ENCODE results near the gene GFRA1.

GFRA1 gene

DNA sequence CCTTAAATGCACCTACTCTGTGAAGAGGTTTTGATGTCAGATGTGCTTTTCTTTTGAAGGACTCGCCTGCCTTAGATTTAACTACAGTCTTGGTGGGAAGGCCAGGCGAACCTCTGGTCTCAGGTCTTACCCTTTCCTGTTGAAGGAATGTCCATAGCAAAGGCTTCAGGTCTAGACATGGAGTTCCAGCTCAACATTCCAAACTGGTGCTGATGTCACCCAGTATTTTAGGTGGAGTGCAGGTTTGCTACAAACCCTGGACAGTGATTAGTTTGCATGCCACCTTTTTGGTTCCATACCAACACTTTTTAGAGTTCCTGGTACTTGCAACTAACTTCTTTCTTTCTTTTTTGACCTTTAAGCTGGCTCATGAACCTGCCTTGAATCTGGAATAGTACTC is 258.7 kb downstream of the GFRA1 start:
- Histone ChIP-seq H3K9ac (ENCODE audit: low read length) (no peak overlapping the region), H3K9me3 (ENCODE audit: control insufficient read depth, low read length) (no peaks in the 10 kb centered on the region), H3K36me3 (ENCODE audit: control insufficient read depth, insufficient read depth, low read length) (no peaks in the 10 kb centered on the region), H3K4me1 (ENCODE audit: control insufficient read depth, insufficient read depth, low read length) (no peaks in the 10 kb centered on the region), H3K27me3 (ENCODE audit: control insufficient read depth, insufficient read depth, low read length) (no peaks in the 10 kb centered on the region), H3K4me3 (ENCODE audit: low read length) (no peak overlapping the region)

DNA sequence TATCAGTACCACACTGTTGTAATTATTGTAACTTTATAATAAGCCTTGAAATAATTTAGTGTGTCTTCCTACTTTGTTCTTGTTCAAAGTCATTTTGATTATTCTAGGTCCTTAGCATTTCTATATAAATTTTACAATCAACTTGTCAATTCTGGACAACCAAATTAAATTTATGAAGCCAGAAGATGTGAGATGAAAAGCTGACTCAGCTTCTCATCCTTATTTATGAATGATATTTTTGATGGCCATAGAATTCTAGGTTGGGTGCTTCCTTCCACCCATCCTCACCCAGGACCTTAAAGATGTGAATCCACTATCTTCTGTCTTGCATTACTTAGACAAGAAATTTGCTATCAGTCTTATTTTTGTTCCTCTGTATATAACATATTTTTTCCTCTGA is 261.1 kb downstream of the GFRA1 start:
- Histone ChIP-seq H3K9me3 (ENCODE audit: control insufficient read depth, low read length) (no peaks in the 10 kb centered on the region), H3K36me3 (ENCODE audit: control insufficient read depth, insufficient read depth, low read length) (no peaks in the 10 kb centered on the region), H3K27me3 (ENCODE audit: control insufficient read depth, insufficient read depth, low read length) (no peaks in the 10 kb centered on the region), H3K4me1 (ENCODE audit: control insufficient read depth, insufficient read depth, low read length) (no peaks in the 10 kb centered on the region), H3K4me3 (ENCODE audit: low read length) (no peak overlapping the region), H3K9ac (ENCODE audit: low read length) (no peak overlapping the region)

DNA sequence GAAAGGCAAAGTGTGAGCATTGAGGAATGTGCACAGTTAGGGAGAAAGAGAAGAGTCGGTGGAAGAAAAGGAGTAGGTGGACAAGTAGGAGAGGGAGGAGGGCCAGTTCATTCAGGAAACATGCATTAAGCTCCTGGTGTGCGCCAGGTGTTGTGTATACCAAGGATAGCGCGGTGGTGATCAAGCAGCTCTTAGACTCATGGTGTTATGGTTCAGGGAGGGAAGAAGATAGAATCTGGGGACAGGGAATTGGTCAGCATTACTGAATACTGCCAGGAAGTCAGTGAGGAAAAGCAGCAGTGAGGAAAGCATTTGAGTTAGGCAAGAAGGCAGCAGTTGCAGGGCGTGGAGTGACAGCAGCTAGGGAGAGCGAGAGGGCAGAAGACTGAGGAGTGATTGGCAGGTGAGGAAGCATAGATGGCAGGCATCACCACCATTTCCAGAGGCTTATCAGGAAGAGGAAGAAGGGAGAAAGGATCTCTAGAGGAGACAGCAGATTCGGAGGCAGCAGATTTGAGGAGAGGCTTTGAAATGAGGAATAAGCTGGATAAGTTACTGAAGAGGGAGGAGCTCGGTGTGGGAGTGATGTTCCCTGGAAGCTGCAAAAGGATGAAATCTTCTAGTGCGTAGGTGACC is 265.6 kb downstream of the GFRA1 start:
- no peak overlapping the region for H3K9ac ChIP-seq (ENCODE audit: low read length)
- H3K4me1 ChIP-seq (ENCODE audit: control insufficient read depth, insufficient read depth, low read length): no peaks in the 10 kb centered on the region
- H3K4me3 ChIP-seq (ENCODE audit: low read length): no peak overlapping the region
- no peaks in the 10 kb centered on the region for H3K36me3 ChIP-seq (ENCODE audit: control insufficient read depth, insufficient read depth, low read length)
- H3K9me3 ChIP-seq (ENCODE audit: control insufficient read depth, low read length): no peaks in the 10 kb centered on the region
- H3K27me3 ChIP-seq (ENCODE audit: control insufficient read depth, insufficient read depth, low read length): no peaks in the 10 kb centered on the region

Measured in mucosa of stomach (tissue), 1 donor.